Measurements from ENCODE around the gene GRPEL2.
A peak's percentile ranks its signal among the peaks of the same experiment; 100 is the strongest.

Gene GRPEL2

DNA sequence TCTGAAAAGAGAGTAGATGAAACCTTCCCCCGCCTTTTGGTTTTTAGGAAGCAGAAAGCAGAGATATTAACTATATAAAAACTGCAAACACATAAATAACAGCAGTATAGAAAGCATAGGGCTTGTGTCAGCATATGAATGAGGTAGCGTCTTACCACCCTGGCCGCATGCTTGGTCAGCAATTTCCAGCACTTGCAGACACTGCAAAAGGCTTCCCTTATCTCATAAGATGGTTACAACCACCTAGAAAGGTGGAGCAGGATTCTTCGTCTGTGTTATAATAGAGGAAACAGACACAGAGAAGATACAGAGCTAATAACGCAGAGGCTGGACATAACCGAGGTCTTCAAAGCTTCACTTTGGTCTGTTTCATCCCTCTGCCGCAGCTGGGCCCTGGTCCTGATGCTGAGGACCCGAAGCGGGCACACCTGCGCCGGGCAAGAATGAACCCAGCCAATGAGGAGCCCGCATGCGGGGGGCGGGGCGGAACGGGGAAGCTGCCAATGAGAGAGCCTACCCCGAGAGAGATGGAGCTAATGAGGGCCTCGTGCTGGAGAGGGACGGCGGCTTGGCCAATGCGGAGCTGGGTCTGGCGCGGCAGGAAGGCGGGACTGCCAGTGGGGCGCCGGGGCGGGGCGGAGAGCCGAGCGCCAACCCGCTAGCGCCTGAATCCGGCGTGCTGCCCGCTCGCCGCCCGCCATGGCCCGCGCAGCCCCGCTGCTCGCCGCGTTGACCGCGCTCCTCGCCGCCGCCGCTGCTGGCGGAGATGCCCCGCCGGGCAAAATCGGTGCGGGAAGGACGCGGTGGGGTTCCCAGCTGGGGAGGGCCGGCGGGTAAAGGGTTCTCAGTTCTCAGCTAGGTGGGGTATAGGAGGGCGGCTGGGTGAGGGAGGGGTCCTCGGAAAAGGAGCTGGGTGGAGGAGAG is 12.3 kb downstream of the GRPEL2 start, which contains the start of gene PCYOX1L:
Gene PCYOX1L, plus strand, starts transcription at position 677 of the 924 bp plus-strand sequence. Its CDS starts 23 bp downstream, at position 700.
- TF ChIP-seq ZNF274 (IDR thresholded peaks at IDR 0.05; ENCODE audit: low read depth, low read length) (no peak), YY1 (IDR thresholded peaks at IDR 0.05; ENCODE audit: insufficient read depth, insufficient read length) (no peak), SUZ12 (IDR thresholded peaks at IDR 0.05; ENCODE audit: extremely low read depth, insufficient read depth, insufficient read length) (no peak)
- Histone ChIP-seq H3K4me1 (ENCODE audit: insufficient read depth, insufficient read length) (no peaks in the 10 kb centered on the region), H3K9me3 (ENCODE audit: insufficient read depth, low read length) (no peaks in the 10 kb centered on the region), H3K36me3 (ENCODE audit: insufficient read depth, insufficient read length, low read length) (peaks cover 26% of the 10 kb centered on the region), H3K4me3 (ENCODE audit: insufficient read length, low read depth) (peak within 1 kb of the TSS; percentile 72), H3K27me3 (ENCODE audit: insufficient read depth, insufficient read length) (peaks cover 4% of the 10 kb centered on the region), H3K9ac (ENCODE audit: insufficient read length, low read depth) (peak within 1 kb of the TSS; percentile 89)
- peak; percentile 84 for DNase-seq (ENCODE audit: low read depth, low spot score)

DNA sequence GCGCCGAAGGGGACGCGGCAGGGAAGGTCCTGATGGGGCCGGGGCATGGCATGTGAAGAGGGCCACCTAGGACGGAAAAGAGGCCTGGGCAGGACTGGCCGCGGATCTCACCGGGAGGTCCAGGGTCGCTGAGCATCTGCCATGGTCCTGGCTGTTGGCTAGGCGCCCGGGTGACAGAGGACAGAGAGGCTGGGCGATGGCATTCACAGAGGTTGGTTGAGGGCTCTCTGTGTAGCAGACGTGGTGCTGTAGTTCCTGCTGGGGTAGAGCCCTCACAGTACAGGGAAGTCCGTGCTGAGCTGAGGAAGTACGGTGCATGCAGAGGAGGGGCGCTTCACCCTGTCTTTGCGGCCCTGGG is 13.0 kb downstream of the GRPEL2 start:
- no peaks in the 10 kb centered on the region for H3K4me1 ChIP-seq (ENCODE audit: insufficient read depth, insufficient read length)
- peaks cover 19% of the 10 kb centered on the region for H3K36me3 ChIP-seq (ENCODE audit: insufficient read depth, insufficient read length, low read length)
- no peak for DNase-seq (ENCODE audit: low read depth, low spot score)
- peaks cover 4% of the 10 kb centered on the region for H3K27me3 ChIP-seq (ENCODE audit: insufficient read depth, insufficient read length)
- no peak for TF ChIP-seq YY1 (IDR thresholded peaks at IDR 0.05; ENCODE audit: insufficient read depth, insufficient read length)
- TF ChIP-seq SUZ12 (IDR thresholded peaks at IDR 0.05; ENCODE audit: extremely low read depth, insufficient read depth, insufficient read length): no peak
- TF ChIP-seq ZNF274 (IDR thresholded peaks at IDR 0.05; ENCODE audit: low read depth, low read length): no peak
- H3K9me3 ChIP-seq (ENCODE audit: insufficient read depth, low read length): no peaks in the 10 kb centered on the region
- peak overlapping the region; percentile 72 for H3K4me3 ChIP-seq (ENCODE audit: insufficient read length, low read depth)
- peak overlapping the region; percentile 89 for H3K9ac ChIP-seq (ENCODE audit: insufficient read length, low read depth)

DNA sequence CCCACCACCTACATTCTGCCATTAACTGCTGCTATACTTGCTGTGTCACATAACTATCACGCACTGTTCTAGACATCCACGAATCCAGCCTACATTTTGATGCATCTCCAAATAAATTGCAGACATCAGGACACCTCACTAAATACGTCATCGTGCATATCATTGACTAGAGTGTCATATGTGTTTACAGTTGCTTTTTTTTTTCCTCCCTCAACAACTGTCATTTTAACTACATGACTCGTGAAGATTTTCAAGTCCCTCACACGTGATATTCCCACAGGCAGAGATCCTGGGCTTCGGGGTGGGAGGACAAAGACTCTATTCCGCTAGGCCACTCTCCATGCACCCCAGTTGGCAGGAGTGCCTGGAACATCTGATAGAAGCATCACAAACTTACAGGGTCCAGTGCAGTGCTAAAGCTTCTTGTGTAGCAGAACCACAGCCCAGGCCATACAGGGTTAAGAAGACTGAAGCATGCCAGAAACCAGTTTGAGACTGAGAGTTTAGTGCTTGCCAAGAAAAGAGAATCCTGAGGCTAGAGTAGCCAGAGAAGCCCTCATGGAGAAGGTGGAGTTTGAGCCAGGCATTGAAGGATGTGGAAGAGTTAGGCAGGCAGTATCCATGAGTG is 13.7 kb downstream of the GRPEL2 start:
- Histone ChIP-seq H3K9ac (ENCODE audit: insufficient read length, low read depth) (no peak overlapping the region), H3K9me3 (ENCODE audit: insufficient read depth, low read length) (no peaks in the 10 kb centered on the region), H3K4me1 (ENCODE audit: insufficient read depth, insufficient read length) (no peaks in the 10 kb centered on the region), H3K27me3 (ENCODE audit: insufficient read depth, insufficient read length) (peaks cover 4% of the 10 kb centered on the region), H3K36me3 (ENCODE audit: insufficient read depth, insufficient read length, low read length) (peaks cover 12% of the 10 kb centered on the region), H3K4me3 (ENCODE audit: insufficient read length, low read depth) (no peak overlapping the region)
- TF ChIP-seq SUZ12 (IDR thresholded peaks at IDR 0.05; ENCODE audit: extremely low read depth, insufficient read depth, insufficient read length) (no peak), YY1 (IDR thresholded peaks at IDR 0.05; ENCODE audit: insufficient read depth, insufficient read length) (no peak), ZNF274 (IDR thresholded peaks at IDR 0.05; ENCODE audit: low read depth, low read length) (no peak)
- no peak for DNase-seq (ENCODE audit: low read depth, low spot score)

DNA sequence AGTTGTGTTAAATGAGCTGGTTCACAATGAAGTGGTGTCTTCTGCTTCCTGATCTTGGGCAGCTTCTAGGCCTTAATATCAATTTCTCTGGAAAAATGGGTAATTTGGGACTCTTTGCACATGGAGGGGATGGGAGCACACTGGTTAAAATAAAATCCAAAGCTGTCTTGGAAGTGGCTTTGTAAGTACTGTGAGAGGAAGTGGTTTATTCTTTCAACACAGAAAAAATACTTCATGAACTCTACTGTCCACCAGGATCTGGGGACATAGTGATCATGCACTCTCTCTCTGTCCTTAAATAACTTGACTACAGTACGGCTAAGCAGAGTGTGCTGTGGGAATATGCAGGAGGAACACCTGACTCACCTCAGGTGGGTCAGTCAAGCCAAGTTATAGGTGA is 15.0 kb downstream of the GRPEL2 start:
- Histone ChIP-seq H3K4me1 (ENCODE audit: insufficient read depth, insufficient read length) (no peaks in the 10 kb centered on the region), H3K36me3 (ENCODE audit: insufficient read depth, insufficient read length, low read length) (peaks cover 1% of the 10 kb centered on the region), H3K9me3 (ENCODE audit: insufficient read depth, low read length) (no peaks in the 10 kb centered on the region), H3K4me3 (ENCODE audit: insufficient read length, low read depth) (no peak overlapping the region), H3K27me3 (ENCODE audit: insufficient read depth, insufficient read length) (peaks cover 4% of the 10 kb centered on the region), H3K9ac (ENCODE audit: insufficient read length, low read depth) (no peak overlapping the region)
- no peak for DNase-seq (ENCODE audit: low read depth, low spot score)
- TF ChIP-seq SUZ12 (IDR thresholded peaks at IDR 0.05; ENCODE audit: extremely low read depth, insufficient read depth, insufficient read length) (no peak), ZNF274 (IDR thresholded peaks at IDR 0.05; ENCODE audit: low read depth, low read length) (no peak), YY1 (IDR thresholded peaks at IDR 0.05; ENCODE audit: insufficient read depth, insufficient read length) (no peak)

DNA sequence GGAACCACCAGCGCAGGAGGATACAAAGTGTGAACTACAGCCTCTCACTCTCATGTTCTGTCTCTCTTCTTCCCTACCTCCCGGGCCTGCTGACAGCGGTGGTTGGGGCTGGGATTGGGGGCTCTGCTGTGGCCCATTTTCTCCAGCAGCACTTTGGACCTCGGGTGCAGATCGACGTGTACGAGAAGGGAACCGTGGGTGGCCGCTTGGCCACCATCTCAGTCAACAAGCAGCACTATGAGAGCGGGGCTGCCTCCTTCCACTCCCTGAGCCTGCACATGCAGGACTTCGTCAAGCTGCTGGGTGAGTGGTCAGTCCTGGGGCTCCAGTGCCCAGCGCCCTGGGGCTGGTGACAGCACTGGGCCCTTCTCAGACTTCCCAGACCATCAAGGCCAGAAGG is 17.2 kb downstream of the GRPEL2 start:
- peaks cover 4% of the 10 kb centered on the region for H3K27me3 ChIP-seq (ENCODE audit: insufficient read depth, insufficient read length)
- no peak overlapping the region for H3K4me3 ChIP-seq (ENCODE audit: insufficient read length, low read depth)
- no peak for TF ChIP-seq YY1 (IDR thresholded peaks at IDR 0.05; ENCODE audit: insufficient read depth, insufficient read length)
- TF ChIP-seq ZNF274 (IDR thresholded peaks at IDR 0.05; ENCODE audit: low read depth, low read length): no peak
- no peak for TF ChIP-seq SUZ12 (IDR thresholded peaks at IDR 0.05; ENCODE audit: extremely low read depth, insufficient read depth, insufficient read length)
- no peaks in the 10 kb centered on the region for H3K9me3 ChIP-seq (ENCODE audit: insufficient read depth, low read length)
- peaks cover 4% of the 10 kb centered on the region for H3K4me1 ChIP-seq (ENCODE audit: insufficient read depth, insufficient read length)
- H3K36me3 ChIP-seq (ENCODE audit: insufficient read depth, insufficient read length, low read length): no peaks in the 10 kb centered on the region
- no peak for DNase-seq (ENCODE audit: low read depth, low spot score)
- H3K9ac ChIP-seq (ENCODE audit: insufficient read length, low read depth): no peak overlapping the region

- Histone ChIP-seq H3K4me1 (ENCODE audit: insufficient read depth, insufficient read length) (peaks cover 4% of the 10 kb centered on the region), H3K4me3 (ENCODE audit: insufficient read length, low read depth) (no peak overlapping the region), H3K27me3 (ENCODE audit: insufficient read depth, insufficient read length) (peaks cover 4% of the 10 kb centered on the region), H3K9me3 (ENCODE audit: insufficient read depth, low read length) (no peaks in the 10 kb centered on the region), H3K36me3 (ENCODE audit: insufficient read depth, insufficient read length, low read length) (no peaks in the 10 kb centered on the region), H3K9ac (ENCODE audit: insufficient read length, low read depth) (no peak overlapping the region)
- no peak for DNase-seq (ENCODE audit: low read depth, low spot score)
- TF ChIP-seq SUZ12 (IDR thresholded peaks at IDR 0.05; ENCODE audit: extremely low read depth, insufficient read depth, insufficient read length): no peak
- TF ChIP-seq ZNF274 (IDR thresholded peaks at IDR 0.05; ENCODE audit: low read depth, low read length): no peak
- no peak for TF ChIP-seq YY1 (IDR thresholded peaks at IDR 0.05; ENCODE audit: insufficient read depth, insufficient read length)
Observed at GRCh38 chr5:149363358-149363757, 18.1 kb downstream of the GRPEL2 start.

- Histone ChIP-seq H3K27me3 (ENCODE audit: insufficient read depth, insufficient read length) (no peaks in the 10 kb centered on the region), H3K4me3 (ENCODE audit: insufficient read length, low read depth) (no peak overlapping the region), H3K9ac (ENCODE audit: insufficient read length, low read depth) (no peak overlapping the region), H3K4me1 (ENCODE audit: insufficient read depth, insufficient read length) (peaks cover 4% of the 10 kb centered on the region), H3K9me3 (ENCODE audit: insufficient read depth, low read length) (no peaks in the 10 kb centered on the region), H3K36me3 (ENCODE audit: insufficient read depth, insufficient read length, low read length) (no peaks in the 10 kb centered on the region)
- TF ChIP-seq YY1 (IDR thresholded peaks at IDR 0.05; ENCODE audit: insufficient read depth, insufficient read length) (no peak), SUZ12 (IDR thresholded peaks at IDR 0.05; ENCODE audit: extremely low read depth, insufficient read depth, insufficient read length) (no peak), ZNF274 (IDR thresholded peaks at IDR 0.05; ENCODE audit: low read depth, low read length) (no peak)
- DNase-seq (ENCODE audit: low read depth, low spot score): no peak
Observed at GRCh38 chr5:149363936-149364335, 18.6 kb downstream of the GRPEL2 start.
